Lower leg skin (tissue), 3 donors: ENCODE results near the gene MOCS1.

ENCODE experiments used
- CTCF ChIP-seq, 3 donors: fragments of 450-650 bp; IDR thresholded peaks; one replicate each; pipeline ENCODE4 v1.5.1; 2016; ENCODE audit warnings: antibody characterized with exemption in 3 of 3, mild to moderate bottlenecking in 3 of 3, moderate library complexity in 2 of 3
- POLR2A ChIP-seq, 2 donors: fragments of 450-650 bp; IDR thresholded peaks; one replicate each; pipeline ENCODE4 v1.6.1; 2016 to 2017; ENCODE audit warnings: antibody characterized with exemption in 2 of 2, mild to moderate bottlenecking in 1 of 2, moderate library complexity in 1 of 2

- TF ChIP-seq CTCF (IDR thresholded peaks at IDR 0.05): no peak
- no peak for TF ChIP-seq POLR2A (IDR thresholded peaks at IDR 0.05)
Measured at GRCh38 chr6:39891976-39892375, 42.3 kb downstream of the MOCS1 start.
